Measurements from ENCODE around the gene EFR3B. TPM values are rescaled to one million over a fixed set of nuclear protein-coding genes. Genes with fewer than 3 reads are reported as not detected.

Gene EFR3B
- total RNA-seq, 2 donors from 2014 or later = 11.0 to 11.8 TPM

- Histone ChIP-seq H3K27ac (ENCODE audit: low read depth, low read length) (no peak overlapping the region), H3K36me3 (ENCODE audit: control insufficient read depth, insufficient read depth, low read length) (peaks cover 5% of the 10 kb centered on the region), H3K4me1 (ENCODE audit: control insufficient read depth, insufficient read depth, low read length) (peaks cover 4% of the 10 kb centered on the region), H3K4me3 (ENCODE audit: low read length) (no peak overlapping the region), H3K9ac (ENCODE audit: extremely low read depth, low read length, poor library complexity, severe bottlenecking) (no peak overlapping the region), H3K9me3 (ENCODE audit: control insufficient read depth, low read length) (no peaks in the 10 kb centered on the region), H3K27me3 (ENCODE audit: control insufficient read depth, insufficient read depth, low read length, poor library complexity, severe bottlenecking) (no peaks in the 10 kb centered on the region)
- Mint-ChIP-seq H3K36me3 (ENCODE audit: low read depth) (peaks cover 8% of the 10 kb centered on the region), H3K4me1 (peaks cover 24% of the 10 kb centered on the region), H3K27me3 (ENCODE audit: insufficient read depth) (no peaks in the 10 kb centered on the region), H3K27ac (no peak overlapping the region), H3K9me3 (no peaks in the 10 kb centered on the region), H3K4me3 (no peak overlapping the region)
- WGBS, 2 experiments (ENCODE audit: insufficient coverage in 1 of 2, insufficient read length in 1 of 2) = 87 to 90% methylated on average over 7 of the region's 8 CpGs
- no peak for DNase-seq
- TF ChIP-seq, protein P1, sequence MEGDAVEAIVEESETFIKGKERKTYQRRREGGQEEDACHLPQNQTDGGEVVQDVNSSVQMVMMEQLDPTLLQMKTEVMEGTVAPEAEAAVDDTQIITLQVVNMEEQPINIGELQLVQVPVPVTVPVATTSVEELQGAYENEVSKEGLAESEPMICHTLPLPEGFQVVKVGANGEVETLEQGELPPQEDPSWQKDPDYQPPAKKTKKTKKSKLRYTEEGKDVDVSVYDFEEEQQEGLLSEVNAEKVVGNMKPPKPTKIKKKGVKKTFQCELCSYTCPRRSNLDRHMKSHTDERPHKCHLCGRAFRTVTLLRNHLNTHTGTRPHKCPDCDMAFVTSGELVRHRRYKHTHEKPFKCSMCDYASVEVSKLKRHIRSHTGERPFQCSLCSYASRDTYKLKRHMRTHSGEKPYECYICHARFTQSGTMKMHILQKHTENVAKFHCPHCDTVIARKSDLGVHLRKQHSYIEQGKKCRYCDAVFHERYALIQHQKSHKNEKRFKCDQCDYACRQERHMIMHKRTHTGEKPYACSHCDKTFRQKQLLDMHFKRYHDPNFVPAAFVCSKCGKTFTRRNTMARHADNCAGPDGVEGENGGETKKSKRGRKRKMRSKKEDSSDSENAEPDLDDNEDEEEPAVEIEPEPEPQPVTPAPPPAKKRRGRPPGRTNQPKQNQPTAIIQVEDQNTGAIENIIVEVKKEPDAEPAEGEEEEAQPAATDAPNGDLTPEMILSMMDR (conservative IDR thresholded peaks at IDR 0.05) = no peak
Measured at GRCh38 chr2:25090801-25091200, 48.9 kb downstream of the EFR3B start.

- no peaks in the 10 kb centered on the region for H3K27me3 ChIP-seq (ENCODE audit: control insufficient read depth, insufficient read depth, low read length, poor library complexity, severe bottlenecking)
- H3K36me3 ChIP-seq (ENCODE audit: control insufficient read depth, insufficient read depth, low read length) = peaks cover 5% of the 10 kb centered on the region
- peaks cover 4% of the 10 kb centered on the region for H3K4me1 ChIP-seq (ENCODE audit: control insufficient read depth, insufficient read depth, low read length)
- WGBS, 2 experiments (ENCODE audit: insufficient coverage in 1 of 2, insufficient read length in 1 of 2) = 85 to 91% methylated on average over 2 to 8 of the region's 8 CpGs
- peaks cover 8% of the 10 kb centered on the region for H3K36me3 Mint-ChIP-seq (ENCODE audit: low read depth)
- peaks cover 24% of the 10 kb centered on the region for H3K4me1 Mint-ChIP-seq
- no peak overlapping the region for H3K27ac ChIP-seq (ENCODE audit: low read depth, low read length)
- TF ChIP-seq, protein P1 (conservative IDR thresholded peaks at IDR 0.05) = no peak
- H3K27me3 Mint-ChIP-seq (ENCODE audit: insufficient read depth) = no peaks in the 10 kb centered on the region
- no peaks in the 10 kb centered on the region for H3K9me3 Mint-ChIP-seq
- no peak overlapping the region for H3K9ac ChIP-seq (ENCODE audit: extremely low read depth, low read length, poor library complexity, severe bottlenecking)
- H3K9me3 ChIP-seq (ENCODE audit: control insufficient read depth, low read length) = no peaks in the 10 kb centered on the region
- H3K4me3 ChIP-seq (ENCODE audit: low read length) = no peak overlapping the region
- no peak overlapping the region for H3K27ac Mint-ChIP-seq
- no peak overlapping the region for H3K4me3 Mint-ChIP-seq
- DNase-seq = peak; percentile 51
Measured at GRCh38 chr2:25091265-25091664, 49.4 kb downstream of the EFR3B start.

DNA sequence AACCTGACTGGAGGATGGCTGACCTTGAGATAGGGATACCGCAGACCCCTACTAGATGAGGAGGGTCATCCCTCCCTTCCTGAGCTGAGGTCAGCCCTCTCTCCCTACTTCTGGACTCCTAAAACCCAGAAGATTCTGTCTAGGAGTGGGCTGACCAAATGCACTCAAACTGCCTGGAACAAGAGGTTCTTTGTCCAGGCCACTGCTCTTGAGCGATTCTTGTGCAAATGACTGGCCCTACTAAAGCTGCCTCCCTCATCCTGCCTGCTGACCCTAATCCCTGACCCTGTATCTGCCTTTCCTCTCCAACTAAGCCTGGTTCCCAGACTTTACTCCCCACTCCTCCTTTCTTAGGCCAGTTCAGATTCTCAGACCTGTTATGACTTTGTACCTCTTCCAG lies 56.2 kb downstream of the EFR3B start:
- Mint-ChIP-seq H3K9me3 (no peaks in the 10 kb centered on the region), H3K36me3 (ENCODE audit: low read depth) (peaks cover 11% of the 10 kb centered on the region), H3K27ac (peak overlapping the region; percentile 46), H3K27me3 (ENCODE audit: insufficient read depth) (no peaks in the 10 kb centered on the region), H3K4me3 (no peak overlapping the region), H3K4me1 (no peaks in the 10 kb centered on the region)
- Histone ChIP-seq H3K9ac (ENCODE audit: extremely low read depth, low read length, poor library complexity, severe bottlenecking) (no peak overlapping the region), H3K4me1 (ENCODE audit: control insufficient read depth, insufficient read depth, low read length) (no peaks in the 10 kb centered on the region), H3K36me3 (ENCODE audit: control insufficient read depth, insufficient read depth, low read length) (peaks cover 2% of the 10 kb centered on the region), H3K27me3 (ENCODE audit: control insufficient read depth, insufficient read depth, low read length, poor library complexity, severe bottlenecking) (no peaks in the 10 kb centered on the region), H3K9me3 (ENCODE audit: control insufficient read depth, low read length) (no peaks in the 10 kb centered on the region), H3K27ac (ENCODE audit: low read depth, low read length) (peak overlapping the region; percentile 16), H3K4me3 (ENCODE audit: low read length) (no peak overlapping the region)
- WGBS, 2 experiments (ENCODE audit: insufficient coverage in 1 of 2, insufficient read length in 1 of 2) = 79 to 87% methylated on average over 1 to 2 of the region's 2 CpGs
- TF ChIP-seq, protein P1 (conservative IDR thresholded peaks at IDR 0.05) = no peak
- DNase-seq = no peak

Measured in endodermal cell (in vitro differentiated cells).